ENCODE measurements around the gene PRKAR2B. TPM values are rescaled to one million over a fixed set of nuclear protein-coding genes. Genes with fewer than 3 reads are reported as not detected.

Gene PRKAR2B
- polyA plus RNA-seq, 1 of the 3 experiments (the other 2 are of a cell fraction): 17.3 TPM

- Histone ChIP-seq H3K9ac (no peak overlapping the region), H2AFZ (ENCODE audit: low read depth) (no peak overlapping the region), H4K20me1 (ENCODE audit: insufficient read depth) (no peaks in the 10 kb centered on the region), H3K79me2 (ENCODE audit: insufficient read depth) (no peaks in the 10 kb centered on the region), H3K9me2 (no peaks in the 10 kb centered on the region), H3K4me2 (no peak overlapping the region), H3K27ac (ENCODE audit: low read depth in 2 of 2, low read length in 1 of 2) (no peak overlapping the region), H3K9me3 (no peaks in the 10 kb centered on the region), H3K27me3 (ENCODE audit: insufficient read depth) (no peaks in the 10 kb centered on the region), H3K36me3 (replicated peaks in 1 of 2; ENCODE audit: control insufficient read depth in 1 of 2, insufficient read depth in 2 of 2, low read length in 1 of 2) (no peaks in the 10 kb centered on the region), H3F3A (replicated peaks; ENCODE audit: insufficient read depth) (no peaks in the 10 kb centered on the region), H3K4me1 (ENCODE audit: control insufficient read depth in 1 of 2, insufficient read depth in 2 of 2, low read depth in 1 of 2, low read length in 1 of 2) (no peaks in the 10 kb centered on the region), H3K4me3 (ENCODE audit: low read depth in 2 of 2, low read length in 1 of 2) (no peak overlapping the region)
- DNase-seq: no peak
- CTCF ChIA-PET: interaction anchor here (0.8 to 1.9 kb wide), 3 partner anchors 140 to 831 kb away, joined by 3 to 6 read pairs (median 5); no protein-coding TSS in a partner anchor
- POLR2A ChIA-PET: no interaction called here
- TF ChIP-seq TEAD4 (IDR thresholded peaks at IDR 0.05; ENCODE audit: borderline replicate concordance, insufficient read depth) (no peak), ELF1 (IDR thresholded peaks at IDR 0.05) (no peak), TCF12 (IDR thresholded peaks at IDR 0.05) (no peak), MEF2A (IDR thresholded peaks at IDR 0.05; ENCODE audit: borderline replicate concordance, low read depth) (no peak), IRF3 (IDR thresholded peaks at IDR 0.05; ENCODE audit: low read depth, low read length) (no peak), CHD2 (IDR thresholded peaks at IDR 0.05; ENCODE audit: low read length, partially characterized antibody) (no peak), SIN3A (IDR thresholded peaks at IDR 0.05; ENCODE audit: borderline replicate concordance, low read depth, low read length) (no peak), SMC3 (IDR thresholded peaks at IDR 0.05; ENCODE audit: low read depth, low read length) (no peak), YY1 (IDR thresholded peaks at IDR 0.05; ENCODE audit: low read depth) (no peak), FOXM1 (IDR thresholded peaks at IDR 0.05; ENCODE audit: low read depth) (no peak), NFIC (IDR thresholded peaks at IDR 0.05; ENCODE audit: borderline replicate concordance) (no peak), TAF1 (IDR thresholded peaks at IDR 0.05; ENCODE audit: borderline replicate concordance, low read depth, low read length) (no peak), RFX5 (IDR thresholded peaks at IDR 0.05; ENCODE audit: low read length) (no peak), POLR2AphosphoS5 (IDR thresholded peaks at IDR 0.05; ENCODE audit: low read depth, low read length) (no peak)
- TF ChIP-seq, protein P1, sequence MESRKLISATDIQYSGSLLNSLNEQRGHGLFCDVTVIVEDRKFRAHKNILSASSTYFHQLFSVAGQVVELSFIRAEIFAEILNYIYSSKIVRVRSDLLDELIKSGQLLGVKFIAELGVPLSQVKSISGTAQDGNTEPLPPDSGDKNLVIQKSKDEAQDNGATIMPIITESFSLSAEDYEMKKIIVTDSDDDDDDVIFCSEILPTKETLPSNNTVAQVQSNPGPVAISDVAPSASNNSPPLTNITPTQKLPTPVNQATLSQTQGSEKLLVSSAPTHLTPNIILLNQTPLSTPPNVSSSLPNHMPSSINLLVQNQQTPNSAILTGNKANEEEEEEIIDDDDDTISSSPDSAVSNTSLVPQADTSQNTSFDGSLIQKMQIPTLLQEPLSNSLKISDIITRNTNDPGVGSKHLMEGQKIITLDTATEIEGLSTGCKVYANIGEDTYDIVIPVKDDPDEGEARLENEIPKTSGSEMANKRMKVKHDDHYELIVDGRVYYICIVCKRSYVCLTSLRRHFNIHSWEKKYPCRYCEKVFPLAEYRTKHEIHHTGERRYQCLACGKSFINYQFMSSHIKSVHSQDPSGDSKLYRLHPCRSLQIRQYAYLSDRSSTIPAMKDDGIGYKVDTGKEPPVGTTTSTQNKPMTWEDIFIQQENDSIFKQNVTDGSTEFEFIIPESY (IDR thresholded peaks at IDR 0.05; ENCODE audit: borderline replicate concordance, low read depth): no peak
- TF ChIP-seq, protein P2, sequence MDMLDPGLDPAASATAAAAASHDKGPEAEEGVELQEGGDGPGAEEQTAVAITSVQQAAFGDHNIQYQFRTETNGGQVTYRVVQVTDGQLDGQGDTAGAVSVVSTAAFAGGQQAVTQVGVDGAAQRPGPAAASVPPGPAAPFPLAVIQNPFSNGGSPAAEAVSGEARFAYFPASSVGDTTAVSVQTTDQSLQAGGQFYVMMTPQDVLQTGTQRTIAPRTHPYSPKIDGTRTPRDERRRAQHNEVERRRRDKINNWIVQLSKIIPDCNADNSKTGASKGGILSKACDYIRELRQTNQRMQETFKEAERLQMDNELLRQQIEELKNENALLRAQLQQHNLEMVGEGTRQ (IDR thresholded peaks at IDR 0.05; ENCODE audit: borderline replicate concordance, low read depth, low read length): no peak
- 51% methylated on average over 2 of the region's 2 CpGs for WGBS (ENCODE audit: low lambda C conversion rate)
Measured at GRCh38 chr7:107007892-107008287, 36.6 kb upstream of the PRKAR2B start.

Measured in SK-N-SH (cell line).